AG20443 (cell line): ENCODE results near the gene CD2AP.
"Not testable (repeated sequence)": the region's sequence is repeated elsewhere in the genome, so short reads cannot be mapped to it uniquely, and the experiment has no call there.

Experiments
- DNase-seq: peaks from one replicate; pipeline ENCODE4 v3.0.0; 2012; ENCODE audit warnings: low spot score, mixed read lengths

CD2AP gene

GRCh38 chr6:47464052-47464451 lies 13.5 kb upstream of the CD2AP start:
- no peak for DNase-seq

GRCh38 chr6:47465117-47465516 lies 12.5 kb upstream of the CD2AP start:
- DNase-seq: no peak

DNA sequence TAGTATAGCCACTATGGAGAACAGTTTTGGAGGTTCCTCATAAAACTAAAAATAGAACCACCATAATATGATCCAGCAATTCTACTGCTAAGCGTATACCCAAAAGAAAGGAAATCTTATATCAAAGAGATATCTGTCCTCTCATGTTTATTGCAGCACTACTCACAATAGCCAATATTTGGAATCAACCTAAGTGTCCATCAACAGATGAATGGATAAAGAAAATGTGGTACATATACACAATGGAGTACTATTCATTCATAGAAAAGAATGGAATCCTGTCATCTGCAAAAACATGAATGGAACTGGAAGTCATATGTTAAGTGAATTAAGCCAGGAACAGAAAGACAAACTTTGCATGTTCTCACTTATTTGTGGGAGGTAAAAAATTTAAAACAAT lies 5.7 kb upstream of the CD2AP start:
- DNase-seq: no peak

GRCh38 chr6:47473791-47474346 lies 3.7 kb upstream of the CD2AP start:
- no peak for DNase-seq

- DNase-seq: no peak
Measured at GRCh38 chr6:47475319-47475816, 2.2 kb upstream of the CD2AP start.

- DNase-seq: no peak
Measured at GRCh38 chr6:47476781-47477496, 650 bp upstream of the CD2AP start.

- peak; percentile 17 for DNase-seq
Measured at GRCh38 chr6:47478233-47479139, 897 bp downstream of the CD2AP start.

DNA sequence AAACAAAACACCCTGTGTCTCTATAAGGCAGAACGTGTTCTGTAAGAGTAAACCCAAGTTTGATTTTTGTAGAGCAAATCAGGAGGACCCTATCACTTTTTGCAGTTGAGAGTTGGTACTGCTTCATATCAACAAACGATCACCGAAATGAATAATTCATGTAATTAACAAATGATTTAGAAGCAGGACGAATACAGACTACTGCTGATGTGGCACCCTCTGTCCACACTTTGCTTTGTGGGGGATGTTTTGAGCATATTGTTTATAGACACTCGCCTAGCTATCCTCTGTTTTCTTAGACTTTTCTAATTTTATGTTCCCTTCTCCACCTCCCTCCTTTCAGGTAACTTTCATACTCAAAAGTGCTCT lies 1.5 kb downstream of the CD2AP start:
- no peak for DNase-seq

- no peak for DNase-seq
Measured at GRCh38 chr6:47479874-47480273, 2.3 kb downstream of the CD2AP start.

GRCh38 chr6:47481213-47481612 lies 3.6 kb downstream of the CD2AP start:
- not testable (repeated sequence) for DNase-seq

DNA sequence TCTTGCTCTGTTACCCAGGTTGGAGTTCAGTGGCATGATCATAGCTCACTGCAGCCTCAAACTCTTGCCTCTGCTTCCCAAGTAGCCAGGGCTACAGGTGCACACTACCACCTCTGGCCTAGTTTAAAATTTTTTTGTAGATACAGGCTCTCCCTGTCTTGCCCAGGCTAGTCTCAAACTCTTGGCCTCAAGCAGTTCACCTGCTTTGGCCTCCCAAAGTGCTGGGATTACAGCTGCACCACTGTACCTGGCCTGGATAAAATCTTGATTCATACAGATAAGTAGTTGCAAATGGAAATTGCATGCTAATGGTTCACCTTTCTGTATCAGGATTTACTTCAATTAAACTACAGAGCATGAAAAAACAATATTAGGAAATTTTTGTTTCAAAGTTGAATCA lies 4.2 kb downstream of the CD2AP start:
- no peak for DNase-seq

GRCh38 chr6:47483516-47483852 lies 5.9 kb downstream of the CD2AP start:
- no peak for DNase-seq

- DNase-seq: no peak
Measured at GRCh38 chr6:47483853-47484546, 6.4 kb downstream of the CD2AP start.

- DNase-seq: peak; percentile 55
Measured at GRCh38 chr6:47484616-47485015, 7.0 kb downstream of the CD2AP start.

- no peak for DNase-seq
Measured at GRCh38 chr6:47485083-47485482, 7.5 kb downstream of the CD2AP start.

DNA sequence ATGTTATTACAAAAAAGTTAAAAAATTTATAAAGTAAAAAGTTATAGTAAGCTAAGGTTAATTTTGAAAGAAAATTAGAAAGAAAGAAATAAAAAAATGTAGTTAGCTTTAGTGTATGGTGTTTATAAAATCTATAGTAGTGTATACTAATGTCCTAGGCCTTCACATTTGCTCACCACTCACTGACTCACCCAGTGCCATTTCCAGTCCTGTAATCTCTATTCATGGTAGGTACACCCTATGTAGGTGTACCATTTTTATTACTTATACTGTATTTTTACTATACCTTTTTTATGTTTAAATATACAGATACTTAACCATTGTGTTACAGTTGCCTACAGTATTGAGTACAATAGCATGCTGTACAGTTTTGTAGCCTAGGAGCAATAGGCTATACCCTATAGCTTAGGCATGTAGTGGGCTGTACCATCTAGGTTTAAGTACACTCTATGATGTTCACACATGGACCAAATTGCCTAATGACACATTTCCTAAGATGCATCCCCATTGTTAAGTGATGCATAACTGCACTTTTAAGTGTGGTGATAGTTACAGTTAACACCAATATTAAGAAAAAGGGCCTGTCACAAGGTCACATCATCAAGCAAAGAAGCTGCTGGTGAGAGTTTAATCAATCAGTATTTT lies 8.0 kb downstream of the CD2AP start:
- DNase-seq: no peak

DNA sequence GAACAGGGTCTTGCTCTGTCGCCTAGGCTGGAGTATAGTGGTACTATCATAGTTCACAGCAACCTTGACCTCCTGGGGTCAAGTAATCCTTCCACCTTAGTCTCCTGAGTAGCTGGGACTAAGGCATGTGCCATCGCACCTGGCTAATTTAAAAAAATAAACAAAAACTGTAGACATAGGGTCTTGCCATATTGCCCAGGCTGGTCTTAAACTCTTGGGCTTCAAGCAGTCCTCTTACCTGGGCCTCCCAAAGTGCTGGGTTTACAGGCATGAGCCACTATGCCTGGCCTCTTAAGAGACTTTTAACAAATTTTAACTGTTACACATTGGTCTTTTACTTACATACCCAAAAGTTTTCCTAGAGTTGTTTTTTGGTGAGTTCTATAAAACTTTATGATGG lies 12.4 kb downstream of the CD2AP start:
- no peak for DNase-seq

DNA sequence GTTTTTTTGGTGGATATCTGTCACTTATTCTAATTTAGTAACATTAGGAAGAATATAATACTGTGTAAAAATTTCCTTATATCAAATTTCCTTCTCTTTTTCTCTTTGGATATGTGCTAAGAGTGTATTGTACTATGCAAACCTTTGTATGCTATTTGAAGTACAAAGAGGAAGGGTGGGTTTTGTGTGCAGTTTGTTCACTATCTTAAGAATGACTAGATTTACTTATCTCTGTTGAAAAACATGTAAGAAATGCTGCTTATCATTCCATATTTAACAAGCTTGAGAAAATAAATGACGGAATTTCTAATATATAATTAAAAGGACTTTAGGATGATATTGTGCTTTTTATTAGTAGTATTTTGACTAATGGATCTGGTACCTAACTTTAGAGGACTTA lies 13.1 kb downstream of the CD2AP start:
- no peak for DNase-seq

DNA sequence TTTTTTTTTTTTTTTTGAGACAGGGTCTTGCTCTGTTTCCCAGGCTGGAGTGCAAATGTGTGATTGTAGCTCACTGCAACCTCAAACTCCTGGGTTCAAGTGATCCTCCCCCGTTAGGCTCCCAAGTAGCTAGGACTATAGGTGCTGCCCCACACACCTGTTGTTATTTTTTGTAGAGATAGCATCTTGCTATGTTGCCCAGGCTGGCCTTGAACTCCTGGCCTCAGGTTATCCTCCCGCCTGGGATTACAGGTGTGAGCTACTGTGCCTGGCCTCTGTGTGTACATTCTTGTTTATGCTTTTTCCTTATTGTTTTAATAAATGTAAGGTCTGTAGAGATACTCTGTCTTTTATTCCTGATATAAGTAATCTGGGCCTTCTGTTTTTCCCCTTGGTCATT lies 14.8 kb downstream of the CD2AP start:
- no peak for DNase-seq

DNA sequence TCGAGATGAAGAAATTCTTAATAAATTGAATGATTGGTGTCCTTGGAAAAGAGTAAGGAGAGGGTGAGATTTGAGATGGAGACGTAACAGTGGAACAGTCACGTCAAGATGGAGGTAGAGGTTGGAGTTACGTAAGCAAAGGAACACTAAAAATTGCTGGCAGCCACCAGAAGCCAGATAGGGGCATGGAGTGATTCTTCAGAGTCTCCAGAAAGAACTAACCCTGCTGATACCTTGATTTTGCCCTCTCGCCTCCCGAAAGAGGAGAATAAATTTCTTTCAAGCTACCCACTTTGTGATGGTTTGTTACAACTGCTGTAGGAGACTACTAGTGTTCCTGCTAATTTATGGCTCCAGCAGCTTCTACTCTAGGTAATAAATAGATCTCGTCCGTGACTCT lies 17.6 kb downstream of the CD2AP start:
- DNase-seq: no peak

DNA sequence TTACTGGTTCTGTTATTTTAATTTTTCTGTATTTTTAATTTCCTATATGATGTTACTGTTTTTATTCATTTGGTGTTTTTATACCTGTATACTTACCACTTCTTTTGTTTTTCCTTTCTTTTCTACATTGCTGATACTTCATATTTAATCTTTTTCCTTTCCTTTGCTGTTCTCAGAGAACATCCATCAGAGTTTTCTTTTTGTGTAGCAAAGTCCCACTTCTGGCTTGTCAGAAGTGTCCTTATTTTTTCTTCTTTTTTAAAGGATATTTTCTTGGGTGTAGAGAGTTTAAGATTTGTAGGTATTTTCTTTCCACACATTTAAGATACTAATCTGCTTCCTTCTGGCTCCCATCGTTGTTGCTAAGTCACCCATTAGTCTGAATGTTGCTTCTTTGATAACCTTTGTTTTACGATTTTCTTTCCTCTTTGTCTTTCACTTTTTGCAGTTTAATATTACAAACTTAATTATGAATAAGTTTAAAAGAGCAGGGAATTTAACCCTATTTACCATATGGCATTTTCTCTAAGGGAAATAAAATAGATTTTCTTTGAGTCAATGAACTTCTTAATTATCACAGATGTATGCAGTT lies 18.5 kb downstream of the CD2AP start:
- DNase-seq: no peak
